Measurements from ENCODE around the gene CPNE8.

DNA sequence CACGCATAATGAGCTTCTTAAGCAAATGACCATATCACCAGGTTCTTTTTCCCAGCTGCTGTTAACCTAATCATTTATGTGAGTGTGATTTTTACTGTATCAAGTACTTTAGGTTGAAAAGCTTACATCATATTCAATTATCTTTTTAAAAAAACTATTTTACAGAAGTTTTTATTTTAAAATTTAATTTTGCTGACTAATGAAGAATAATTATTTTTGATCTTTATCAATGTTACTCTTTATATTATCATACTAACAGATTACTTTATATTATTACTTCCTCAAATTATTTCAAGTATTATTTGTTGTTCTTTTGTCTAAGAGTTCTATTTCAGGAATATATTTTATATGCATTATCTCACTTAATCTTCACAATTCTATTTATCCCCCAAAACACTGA lies 236.3 kb downstream of the CPNE8 start:
- TF ChIP-seq, protein P1, sequence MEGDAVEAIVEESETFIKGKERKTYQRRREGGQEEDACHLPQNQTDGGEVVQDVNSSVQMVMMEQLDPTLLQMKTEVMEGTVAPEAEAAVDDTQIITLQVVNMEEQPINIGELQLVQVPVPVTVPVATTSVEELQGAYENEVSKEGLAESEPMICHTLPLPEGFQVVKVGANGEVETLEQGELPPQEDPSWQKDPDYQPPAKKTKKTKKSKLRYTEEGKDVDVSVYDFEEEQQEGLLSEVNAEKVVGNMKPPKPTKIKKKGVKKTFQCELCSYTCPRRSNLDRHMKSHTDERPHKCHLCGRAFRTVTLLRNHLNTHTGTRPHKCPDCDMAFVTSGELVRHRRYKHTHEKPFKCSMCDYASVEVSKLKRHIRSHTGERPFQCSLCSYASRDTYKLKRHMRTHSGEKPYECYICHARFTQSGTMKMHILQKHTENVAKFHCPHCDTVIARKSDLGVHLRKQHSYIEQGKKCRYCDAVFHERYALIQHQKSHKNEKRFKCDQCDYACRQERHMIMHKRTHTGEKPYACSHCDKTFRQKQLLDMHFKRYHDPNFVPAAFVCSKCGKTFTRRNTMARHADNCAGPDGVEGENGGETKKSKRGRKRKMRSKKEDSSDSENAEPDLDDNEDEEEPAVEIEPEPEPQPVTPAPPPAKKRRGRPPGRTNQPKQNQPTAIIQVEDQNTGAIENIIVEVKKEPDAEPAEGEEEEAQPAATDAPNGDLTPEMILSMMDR (conservative IDR thresholded peaks at IDR 0.05; ENCODE audit: low read length), result no peak
- no peak for TF ChIP-seq EZH2phosphoT487 (IDR thresholded peaks at IDR 0.05; ENCODE audit: borderline replicate concordance, low read depth, low read length)

All from OCI-LY7 (cell line).